HG03342 (cell line): ENCODE results near the gene MIOX.

ENCODE experiments used
- ATAC-seq: cut with Tn5 transposase; IDR thresholded peaks from one replicate; pipeline ENCODE4 v1.9.1; 2021; ENCODE audit warnings: mild to moderate bottlenecking, moderate library complexity; ENCODE audit not compliant: unreplicated experiment

The MIOX gene

GRCh38 chr22:50489363-50490243, 2.9 kb downstream of the MIOX start:
- no peak for ATAC-seq

DNA sequence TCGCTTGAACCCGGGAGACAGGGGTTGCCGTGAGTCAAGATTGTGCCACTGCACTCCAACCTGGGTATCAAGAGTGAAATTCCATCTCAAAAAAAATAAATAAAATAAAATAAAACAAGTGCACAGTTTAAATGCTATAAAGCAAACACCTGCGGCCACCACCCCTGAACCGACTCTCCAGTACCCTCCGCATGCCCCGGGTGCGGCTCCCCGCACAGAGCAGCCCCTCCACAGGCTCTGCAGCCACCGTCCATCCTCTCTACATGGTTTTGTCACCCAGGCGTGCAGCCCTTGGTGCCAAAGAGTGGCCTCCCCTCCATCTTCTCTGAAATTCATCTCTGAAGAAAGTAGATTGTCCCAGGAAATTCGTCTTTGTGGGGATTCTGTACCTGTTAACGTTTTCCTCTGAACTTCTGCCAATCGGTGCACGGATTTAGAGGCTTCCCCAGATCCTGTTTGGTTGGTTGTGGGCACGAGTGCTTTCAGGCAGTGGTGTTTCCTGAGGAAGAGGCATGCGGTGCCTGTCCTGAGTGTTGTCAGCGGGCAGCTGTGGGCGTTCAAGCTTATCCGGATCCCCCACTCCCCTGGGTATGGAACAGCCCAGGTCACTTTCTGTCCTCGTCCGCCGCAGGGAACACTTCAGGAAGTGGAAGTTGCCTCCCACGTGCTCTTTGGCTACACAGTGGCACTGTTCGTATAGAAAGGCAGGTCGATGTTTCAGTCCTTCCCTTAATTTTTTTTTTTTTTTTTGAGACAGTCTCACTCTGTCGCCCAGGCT, 4.1 kb downstream of the MIOX start:
- ATAC-seq, result no peak

DNA sequence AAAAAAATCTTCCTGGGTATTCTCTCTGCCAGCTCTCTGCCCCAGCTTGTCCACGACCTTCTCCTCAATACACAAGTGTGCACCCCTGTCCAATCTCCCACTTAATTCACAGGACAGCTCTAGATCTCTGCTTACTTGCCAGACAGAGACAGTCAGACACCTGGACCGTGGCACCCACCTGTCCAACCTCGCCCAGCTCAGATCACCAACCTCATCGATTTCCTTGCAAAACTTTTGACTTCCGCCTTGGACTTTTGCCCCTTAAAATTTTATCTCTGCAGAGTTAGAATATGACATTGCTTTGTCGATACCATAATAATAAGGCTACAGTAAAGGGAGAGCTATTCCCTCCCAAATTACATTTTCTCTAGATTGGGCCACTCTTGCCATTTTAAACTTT, 10.4 kb downstream of the MIOX start:
- ATAC-seq, result no peak

- no peak for ATAC-seq
Measured at GRCh38 chr22:50498322-50498890, 11.7 kb downstream of the MIOX start.

- ATAC-seq, result no peak
Measured at GRCh38 chr22:50500452-50500851, 13.8 kb downstream of the MIOX start.

DNA sequence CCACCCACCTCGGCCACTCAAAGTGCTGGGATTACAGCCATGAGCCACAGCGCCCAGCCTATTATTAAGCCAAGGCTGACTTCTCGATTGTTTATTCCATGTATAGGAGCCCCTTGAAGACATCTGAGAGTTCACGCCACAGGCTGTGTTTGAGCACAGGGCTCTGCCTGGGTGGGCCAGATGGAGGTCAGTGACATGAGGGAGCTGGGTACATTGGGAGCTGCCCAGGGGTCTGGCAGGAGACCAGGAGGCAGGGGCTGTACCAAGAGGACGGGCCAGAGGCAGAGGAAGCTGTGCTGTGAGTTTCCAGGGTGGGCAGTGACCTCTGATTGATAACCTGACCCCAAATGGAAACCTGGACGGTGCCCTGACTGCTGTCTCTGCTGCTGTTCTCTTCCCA, 15.4 kb downstream of the MIOX start:
- ATAC-seq, result no peak

GRCh38 chr22:50502628-50503474, 16.2 kb downstream of the MIOX start:
- no peak for ATAC-seq

GRCh38 chr22:50503475-50504145, 17.0 kb downstream of the MIOX start:
- ATAC-seq, result no peak

DNA sequence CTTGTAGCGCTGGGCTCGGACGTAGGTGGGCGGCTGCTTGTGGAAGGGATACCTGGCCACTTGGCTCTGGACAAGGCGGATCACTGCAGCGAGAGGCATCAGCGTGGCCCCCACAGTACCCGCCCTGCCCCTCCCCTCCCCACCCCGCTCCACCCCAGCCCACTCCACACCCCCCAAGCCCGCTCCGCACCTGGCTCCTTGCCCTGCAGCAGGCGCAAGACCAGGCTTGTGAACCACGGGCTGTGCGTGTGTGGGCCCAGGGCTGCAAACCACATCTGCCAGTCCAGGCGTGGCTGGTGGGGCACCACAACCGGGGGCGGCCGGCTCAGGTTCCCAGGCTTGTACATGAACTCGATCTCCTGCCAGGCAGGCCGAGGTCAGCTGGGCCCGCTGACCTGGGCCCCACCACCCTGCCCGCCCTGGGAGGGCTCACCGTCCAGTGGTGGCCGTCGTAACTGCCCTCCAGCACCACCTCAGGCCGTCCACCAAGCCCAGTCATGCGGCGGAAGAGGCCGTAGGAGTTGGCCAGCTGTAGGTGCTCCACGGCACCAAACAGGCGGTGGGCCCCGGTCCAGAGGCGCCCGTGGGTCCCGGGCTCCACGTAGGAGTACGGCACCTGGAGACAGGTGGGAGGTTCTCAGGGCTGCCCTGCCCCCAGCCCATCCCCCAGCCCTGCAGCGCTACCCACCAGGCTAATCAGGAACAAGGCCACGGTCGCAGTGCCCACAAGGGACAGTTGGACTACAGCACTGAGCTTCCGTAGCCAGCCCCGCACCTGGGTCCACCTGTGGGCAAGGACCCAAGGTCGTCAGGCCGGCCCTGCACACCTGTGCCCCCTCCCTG, 17.9 kb downstream of the MIOX start:
- ATAC-seq, result no peak

DNA sequence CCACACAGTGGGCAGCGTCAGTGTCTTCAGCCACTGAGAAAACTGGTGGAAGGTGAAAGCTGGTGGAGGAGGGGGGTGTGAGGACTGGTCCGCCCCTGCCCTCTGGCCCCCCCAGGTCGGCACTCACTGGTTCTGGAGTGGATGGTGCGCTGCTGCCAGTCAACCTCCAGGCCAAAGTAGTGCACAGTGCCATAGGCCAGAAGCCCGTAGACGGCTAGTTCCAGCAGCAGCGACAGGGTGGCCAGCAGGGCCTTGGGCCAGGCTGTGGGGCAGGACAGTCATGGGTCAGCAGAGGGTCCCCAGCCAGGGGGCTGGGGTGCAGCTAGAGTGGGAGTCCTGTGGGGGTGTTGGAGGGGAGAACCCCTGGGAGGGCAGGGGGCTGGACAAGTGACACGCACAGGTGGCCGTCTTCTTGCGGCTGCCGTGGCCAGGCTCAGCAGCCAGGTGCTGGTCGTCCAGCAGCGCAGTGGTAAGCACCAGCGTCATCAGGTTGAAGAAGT, 18.7 kb downstream of the MIOX start:
- no peak for ATAC-seq

DNA sequence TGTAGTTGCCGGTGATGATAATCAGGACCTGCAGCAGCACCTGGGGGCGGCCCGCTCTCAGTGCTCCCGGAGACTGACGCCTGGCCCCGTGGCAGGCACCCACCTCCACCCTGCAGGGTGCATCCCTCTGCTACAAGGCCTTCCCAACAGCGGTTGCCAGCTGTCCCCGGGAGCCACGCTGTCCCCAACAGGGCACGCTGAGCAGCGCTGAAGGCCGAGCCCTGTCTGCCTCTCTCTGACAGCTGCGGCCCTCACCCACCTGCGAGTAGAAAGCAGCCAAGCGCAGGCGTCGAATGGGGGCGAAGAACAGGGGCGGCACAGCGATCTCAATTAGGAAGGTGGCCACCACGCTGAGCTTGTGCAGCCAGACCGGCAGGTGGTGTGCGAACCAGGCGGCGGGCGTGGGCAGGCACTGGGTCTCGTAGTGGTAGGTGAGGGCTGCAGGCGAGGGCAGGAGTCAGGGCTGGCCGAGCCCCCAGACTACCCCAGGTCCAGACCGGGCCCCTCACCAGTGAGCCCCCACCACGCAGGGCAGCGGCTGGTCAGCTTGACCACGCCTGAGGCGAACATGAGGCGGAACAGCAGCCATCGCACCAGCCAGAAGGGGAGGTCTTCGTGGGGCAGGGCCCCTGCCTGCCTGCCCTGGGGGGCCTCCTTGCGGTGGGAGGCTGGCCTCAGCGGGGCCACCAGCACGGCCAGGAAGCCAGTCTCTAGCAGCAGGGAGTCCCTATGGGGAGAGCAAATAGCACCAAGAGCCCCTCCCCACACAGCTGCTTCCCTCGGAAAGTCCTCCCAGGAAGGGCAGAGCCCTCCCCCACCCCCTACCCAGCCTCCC, 19.3 kb downstream of the MIOX start:
- ATAC-seq, result no peak

DNA sequence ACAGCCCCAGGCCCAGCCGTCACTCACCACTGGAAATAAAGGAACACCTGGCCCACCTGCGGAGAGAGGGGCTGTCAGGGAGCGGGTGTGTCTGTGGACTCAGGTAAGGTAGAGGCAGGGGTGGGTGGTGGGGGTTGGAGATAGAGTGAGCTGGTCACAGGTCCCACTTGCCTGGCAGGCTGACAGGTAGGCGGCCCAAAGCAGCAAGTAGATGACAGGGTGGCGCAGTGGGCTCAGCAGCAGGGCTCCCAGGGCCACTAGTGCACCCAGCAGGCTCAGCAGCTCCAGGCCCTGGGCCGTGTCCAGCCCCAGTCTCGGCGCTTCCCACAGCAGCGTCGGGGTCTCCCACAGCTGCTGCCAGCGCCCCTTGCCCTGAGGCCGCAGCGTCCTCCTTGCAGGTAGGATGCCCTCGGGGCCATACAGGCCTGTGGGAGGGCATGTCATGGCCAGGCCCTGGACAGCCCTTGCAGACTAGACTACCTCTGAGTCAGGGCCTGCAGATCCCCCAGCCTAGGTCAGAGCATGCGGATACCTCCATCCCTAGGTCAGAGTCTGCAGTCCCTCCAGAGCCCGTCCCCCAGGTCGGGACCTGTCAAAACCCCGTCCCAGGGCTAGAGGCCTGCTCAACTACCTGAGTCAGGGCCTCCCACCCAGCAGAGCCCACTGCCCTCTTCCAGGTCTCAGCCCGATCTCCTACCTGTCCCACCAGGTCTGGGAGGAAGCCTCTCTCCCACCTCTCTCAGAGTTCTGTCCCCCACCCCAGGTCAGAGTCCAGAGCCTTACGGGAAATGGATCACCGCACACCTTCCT, 20.2 kb downstream of the MIOX start:
- no peak for ATAC-seq

DNA sequence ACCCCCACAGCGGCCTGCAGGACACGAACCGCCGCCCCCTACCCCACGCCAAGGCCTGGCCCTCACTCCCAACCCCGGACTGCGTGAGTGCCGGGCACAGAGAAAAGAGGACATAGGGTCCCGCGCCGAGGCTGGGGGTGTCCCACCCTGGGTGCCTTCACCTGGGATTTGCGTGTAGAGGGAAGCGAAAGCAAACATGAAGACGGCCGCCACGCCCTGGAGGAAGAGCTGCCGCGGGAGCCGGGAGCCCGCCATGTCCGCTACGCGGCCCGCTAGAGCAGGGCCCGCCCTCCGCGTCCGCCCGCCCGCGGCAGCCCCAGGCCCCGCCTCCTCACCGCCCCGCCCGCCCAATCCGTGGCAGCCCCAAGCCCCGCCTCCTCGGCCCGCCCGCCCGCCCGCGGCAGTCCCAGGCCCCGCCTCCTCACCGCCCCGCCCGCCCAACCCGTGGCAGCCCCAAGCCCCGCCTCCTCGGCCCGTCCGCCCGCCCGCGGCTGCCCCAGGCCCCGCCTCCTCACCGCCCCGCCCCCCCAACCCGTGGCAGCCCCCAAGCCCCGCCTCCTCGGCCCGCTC, 20.8 kb downstream of the MIOX start, which contains the start of gene LMF2:
TSS of gene LMF2 (minus strand) at position 282 of the 570 bp plus-strand sequence. CDS start at position 255, 27 bp downstream.
- ATAC-seq, result peak; percentile 42

GRCh38 chr22:50507991-50508884, 21.6 kb downstream of the MIOX start, which contains the start of gene NCAPH2:
Gene NCAPH2, plus strand, starts transcription at chr22:50508224. Its CDS starts 114 bp downstream, at chr22:50508338.
- peak; percentile 63 for ATAC-seq

DNA sequence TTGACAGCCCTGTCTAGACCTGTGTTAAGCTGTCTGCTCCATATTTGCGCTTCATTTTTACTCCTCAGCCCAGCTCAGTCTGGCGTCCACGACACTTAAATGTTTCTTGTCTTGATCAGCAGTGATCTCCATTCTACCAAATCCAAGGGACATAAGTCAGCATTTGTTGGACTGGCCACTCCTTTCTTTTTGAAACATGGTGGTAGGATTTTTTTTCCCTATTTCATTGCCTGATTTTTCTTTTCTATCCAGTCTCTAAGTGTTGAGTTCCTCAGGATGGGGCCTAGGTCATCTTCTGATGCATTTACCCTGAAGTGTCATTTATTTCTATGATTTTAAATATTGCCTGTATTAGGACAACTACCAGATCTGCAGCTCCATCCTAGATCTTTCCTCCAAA, 22.2 kb downstream of the MIOX start:
- no peak for ATAC-seq

GRCh38 chr22:50513175-50513574, 26.5 kb downstream of the MIOX start:
- ATAC-seq, result no peak
